NCI-H1930 (cell line): ENCODE results near the gene HGS.
"Not testable (repeated sequence)": the region's sequence is repeated elsewhere in the genome, so short reads cannot be mapped to it uniquely, and the experiment has no call there.

ENCODE experiments used
- DNase-seq, 2 experiments: peaks; one replicate each; lab custom pipeline; 2025; lab: John Stamatoyannopoulos, UW

HGS gene

GRCh38 chr17:81655378-81656117, 28.3 kb upstream of the HGS start:
- no peak for DNase-seq

GRCh38 chr17:81656118-81656743, 27.6 kb upstream of the HGS start, which contains the start of gene PDE6G:
Gene PDE6G, minus strand, starts transcription at chr17:81656542. Its CDS starts 3,237 bp downstream, at chr17:81653305.
- DNase-seq = no peak

- no peak for DNase-seq
These were observed 27.0 kb upstream of the HGS start for GRCh38 chr17:81656835-81657234.

GRCh38 chr17:81659038-81659437, 24.8 kb upstream of the HGS start:
- no peak for DNase-seq

GRCh38 chr17:81660441-81660840, 23.4 kb upstream of the HGS start:
- DNase-seq = no peak

- DNase-seq = no peak
These were observed 21.8 kb upstream of the HGS start for GRCh38 chr17:81662002-81662401.

- DNase-seq = no peak
These were observed 19.8 kb upstream of the HGS start for GRCh38 chr17:81664051-81664470.

GRCh38 chr17:81665205-81666091, 18.4 kb upstream of the HGS start:
- DNase-seq = no peak

GRCh38 chr17:81666092-81666341, 17.8 kb upstream of the HGS start:
- DNase-seq = no peak

- peak; percentile 91 to 96 for DNase-seq
These were observed 17.2 kb upstream of the HGS start, which contains the start of the genes CCDC137 and OXLD1 for GRCh38 chr17:81666342-81667191. Gene CCDC137, plus strand, starts transcription at chr17:81666737. Its CDS starts 30 bp downstream, at chr17:81666767. Gene OXLD1, minus strand, starts transcription at chr17:81666605. Its CDS starts 28 bp downstream, at chr17:81666577.

- no peak for DNase-seq
These were observed 16.1 kb upstream of the HGS start for GRCh38 chr17:81667754-81668153.

- no peak for DNase-seq
These were observed 11.3 kb upstream of the HGS start for GRCh38 chr17:81672504-81672903.

GRCh38 chr17:81672954-81673353, 10.9 kb upstream of the HGS start:
- DNase-seq = no peak

- no peak for DNase-seq
These were observed 10.1 kb upstream of the HGS start for GRCh38 chr17:81673561-81674258.

GRCh38 chr17:81675515-81676221, 8.1 kb upstream of the HGS start:
- DNase-seq = not testable (repeated sequence)

GRCh38 chr17:81676906-81677305, 6.9 kb upstream of the HGS start:
- DNase-seq = no peak

GRCh38 chr17:81680150-81680549, 3.7 kb upstream of the HGS start:
- no peak for DNase-seq

- DNase-seq = no peak
These were observed 2.1 kb upstream of the HGS start for GRCh38 chr17:81681672-81682071.

GRCh38 chr17:81682565-81683207, 1.1 kb upstream of the HGS start:
- no peak for DNase-seq

GRCh38 chr17:81683208-81683583, 615 bp upstream of the HGS start:
- no peak for DNase-seq
